ENCODE measurements around the gene SVOP. TPM values are rescaled to one million over a fixed set of nuclear protein-coding genes. Genes with fewer than 3 reads are reported as not detected.

SVOP gene
- polyA plus RNA-seq, 3 donors, result not detected

DNA sequence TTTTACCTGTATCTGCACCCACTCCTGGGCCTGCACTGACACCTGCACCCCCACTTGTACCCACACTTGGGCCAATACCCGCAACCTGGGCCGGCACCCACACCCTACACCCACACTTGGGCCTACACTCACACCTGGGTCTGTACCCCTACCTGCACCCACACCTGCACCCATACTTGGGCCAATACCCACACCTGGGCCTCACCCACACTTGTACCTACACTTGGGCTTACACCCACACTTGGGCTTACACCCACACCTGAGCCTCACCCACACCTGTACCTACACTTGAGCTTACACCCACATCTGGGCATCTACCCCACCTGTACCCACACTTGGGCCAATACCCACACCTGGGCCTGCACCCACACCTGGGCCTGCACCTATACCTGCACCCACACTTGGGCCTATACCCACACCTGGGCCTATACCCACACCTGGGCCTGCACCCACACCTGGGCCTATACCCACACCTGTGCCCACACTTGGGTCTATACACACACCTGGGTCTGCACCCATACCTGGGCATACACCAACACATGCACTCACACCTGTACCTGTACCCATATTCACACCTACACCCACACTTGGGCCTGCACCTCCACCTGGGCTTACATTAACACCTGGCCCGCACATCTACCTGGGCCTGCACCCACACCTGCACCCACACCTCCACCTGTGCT lies 101.8 kb downstream of the SVOP start:
- Mint-ChIP-seq H3K36me3 (no peaks in the 10 kb centered on the region), H3K27me3 (ENCODE audit: low read depth in 3 of 3) (peaks cover 2 to 5% (median 3%) of the 10 kb centered on the region in 3 donors), H3K4me1 (peaks cover 8% of the 10 kb centered on the region), H3K4me3 (no peak overlapping the region), H3K27ac (peak overlapping the region in 5 of 7 donors; percentile 11 to 80 (median 53)), H3K9me3 (peaks cover 0 to 8% (median 6%) of the 10 kb centered on the region in 7 donors)
- Histone ChIP-seq H3K4me1 (ENCODE audit: control insufficient read depth in 1 of 2, insufficient read depth in 2 of 2, low read length in 2 of 2) (peaks cover 6 to 10% of the 10 kb centered on the region in 2 donors), H3K9ac (ENCODE audit: insufficient read depth, low read length, poor library complexity, severe bottlenecking) (no peak overlapping the region), H4K20me1 (ENCODE audit: insufficient read depth, low read length) (no peaks in the 10 kb centered on the region), H3K27me3 (ENCODE audit: control insufficient read depth in 2 of 2, insufficient read depth in 2 of 2, low read length in 2 of 2) (no peaks in the 10 kb centered on the region), H3K9me3 (replicated peaks in 1 of 2; ENCODE audit: control insufficient read depth in 1 of 2, insufficient read depth in 1 of 2, low read length in 2 of 2) (peaks cover 0 to 7% of the 10 kb centered on the region in 2 donors), H3K4me3 (replicated peaks in 1 of 3; ENCODE audit: low read depth in 2 of 3, low read length in 3 of 3) (no peak overlapping the region), H3K36me3 (replicated peaks in 1 of 2; ENCODE audit: control insufficient read depth in 1 of 2, insufficient read depth in 2 of 2, low read length in 2 of 2) (no peaks in the 10 kb centered on the region), H3K79me2 (ENCODE audit: insufficient read depth, low read length) (no peaks in the 10 kb centered on the region), H3K27ac (ENCODE audit: low read depth in 1 of 2, low read length in 2 of 2) (no peak overlapping the region), H2AFZ (ENCODE audit: insufficient read depth, low read depth, low read length, poor library complexity, severe bottlenecking) (no peak overlapping the region), H3K4me2 (replicated peaks; ENCODE audit: extremely low read depth, low read length, poor library complexity, severe bottlenecking) (no peak overlapping the region)
- TF ChIP-seq, protein P1, sequence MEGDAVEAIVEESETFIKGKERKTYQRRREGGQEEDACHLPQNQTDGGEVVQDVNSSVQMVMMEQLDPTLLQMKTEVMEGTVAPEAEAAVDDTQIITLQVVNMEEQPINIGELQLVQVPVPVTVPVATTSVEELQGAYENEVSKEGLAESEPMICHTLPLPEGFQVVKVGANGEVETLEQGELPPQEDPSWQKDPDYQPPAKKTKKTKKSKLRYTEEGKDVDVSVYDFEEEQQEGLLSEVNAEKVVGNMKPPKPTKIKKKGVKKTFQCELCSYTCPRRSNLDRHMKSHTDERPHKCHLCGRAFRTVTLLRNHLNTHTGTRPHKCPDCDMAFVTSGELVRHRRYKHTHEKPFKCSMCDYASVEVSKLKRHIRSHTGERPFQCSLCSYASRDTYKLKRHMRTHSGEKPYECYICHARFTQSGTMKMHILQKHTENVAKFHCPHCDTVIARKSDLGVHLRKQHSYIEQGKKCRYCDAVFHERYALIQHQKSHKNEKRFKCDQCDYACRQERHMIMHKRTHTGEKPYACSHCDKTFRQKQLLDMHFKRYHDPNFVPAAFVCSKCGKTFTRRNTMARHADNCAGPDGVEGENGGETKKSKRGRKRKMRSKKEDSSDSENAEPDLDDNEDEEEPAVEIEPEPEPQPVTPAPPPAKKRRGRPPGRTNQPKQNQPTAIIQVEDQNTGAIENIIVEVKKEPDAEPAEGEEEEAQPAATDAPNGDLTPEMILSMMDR (IDR thresholded peaks at IDR 0.05), result no peak
- DNase-seq, result no peak
- intact Hi-C loops (cut with micrococcal nuclease), result loop anchor here in 1 of 2 donors (5.0 kb wide), 1 partner anchor 37 kb away; the partner anchor contains the start of gene DAO
- 93% methylated on average over 3 of the region's 3 CpGs for WGBS (ENCODE audit: insufficient coverage)

DNA sequence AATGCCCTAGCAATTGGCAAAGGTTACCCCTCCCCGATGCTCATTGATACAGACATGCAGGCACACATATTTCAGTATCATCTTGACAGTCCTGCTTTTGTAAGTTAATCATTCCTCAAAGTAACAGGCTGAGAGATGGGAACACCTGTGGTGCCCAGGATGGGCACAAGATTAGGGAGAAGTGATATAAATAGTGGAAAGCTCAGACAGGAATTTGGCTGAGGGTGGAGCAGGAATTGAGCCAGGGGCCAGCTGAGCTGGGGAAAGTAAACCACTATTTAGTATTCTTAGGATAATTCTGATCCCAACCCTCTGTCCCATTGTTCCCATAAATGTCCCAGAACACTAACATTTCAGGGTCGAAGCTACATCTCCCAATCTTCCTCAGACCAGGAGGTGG lies 102.7 kb downstream of the SVOP start:
- Histone ChIP-seq H3K36me3 (replicated peaks in 1 of 2; ENCODE audit: control insufficient read depth in 1 of 2, insufficient read depth in 2 of 2, low read length in 2 of 2) (no peaks in the 10 kb centered on the region), H3K27me3 (ENCODE audit: control insufficient read depth in 2 of 2, insufficient read depth in 2 of 2, low read length in 2 of 2) (no peaks in the 10 kb centered on the region), H3K27ac (ENCODE audit: low read depth in 1 of 2, low read length in 2 of 2) (no peak overlapping the region), H3K79me2 (ENCODE audit: insufficient read depth, low read length) (no peaks in the 10 kb centered on the region), H2AFZ (ENCODE audit: insufficient read depth, low read depth, low read length, poor library complexity, severe bottlenecking) (no peak overlapping the region), H4K20me1 (ENCODE audit: insufficient read depth, low read length) (no peaks in the 10 kb centered on the region), H3K9ac (ENCODE audit: insufficient read depth, low read length, poor library complexity, severe bottlenecking) (no peak overlapping the region), H3K9me3 (replicated peaks in 1 of 2; ENCODE audit: control insufficient read depth in 1 of 2, insufficient read depth in 1 of 2, low read length in 2 of 2) (peaks cover 0 to 7% of the 10 kb centered on the region in 2 donors), H3K4me1 (ENCODE audit: control insufficient read depth in 1 of 2, insufficient read depth in 2 of 2, low read length in 2 of 2) (peaks cover 15 to 19% of the 10 kb centered on the region in 2 donors), H3K4me3 (replicated peaks in 1 of 3; ENCODE audit: low read depth in 2 of 3, low read length in 3 of 3) (no peak overlapping the region), H3K4me2 (replicated peaks; ENCODE audit: extremely low read depth, low read length, poor library complexity, severe bottlenecking) (no peak overlapping the region)
- DNase-seq, result no peak
- intact Hi-C loops (cut with micrococcal nuclease), result loop anchor here in 1 of 2 donors (5.0 kb wide), 1 partner anchor 36 kb away; the partner anchor contains the start of gene DAO
- Mint-ChIP-seq H3K4me3 (no peak overlapping the region), H3K36me3 (no peaks in the 10 kb centered on the region), H3K4me1 (peaks cover 17% of the 10 kb centered on the region), H3K27me3 (ENCODE audit: low read depth in 3 of 3) (peaks cover 1 to 5% (median 2%) of the 10 kb centered on the region in 3 donors), H3K27ac (no peak overlapping the region), H3K9me3 (peaks cover 0 to 7% (median 6%) of the 10 kb centered on the region in 7 donors)
- TF ChIP-seq, protein P1 (IDR thresholded peaks at IDR 0.05), result no peak
- WGBS (ENCODE audit: insufficient coverage), result 83% methylated on average over 1 of the region's 2 CpGs

Measured in CD14-positive monocyte (primary cell).